Activated naive CD4-positive, alpha-beta T cell treated with anti-CD3 and anti-CD28 coated beads for 36 hours (primary cell): ENCODE results near the gene SLC44A4. TPM values are rescaled to one million over a fixed set of nuclear protein-coding genes. Genes with fewer than 3 reads are reported as not detected.
"Not testable (repeated sequence)": the region's sequence is repeated elsewhere in the genome, so short reads cannot be mapped to it uniquely, and the experiment has no call there.

Experiments
- CTCF ChIA-PET: fragments of 350-600 bp; sonication (Branson Sonifier 250); formaldehyde crosslinking; loops from one replicate; lab custom pipeline; 2021; ENCODE audit warnings: antibody characterized with exemption; lab: Charles Lee
- DNase-seq: peaks from one replicate; pipeline ENCODE4 v3.0.0-alpha.2; 2020
- H3K27ac Mint-ChIP-seq: one replicate; pipeline ENCODE4 v1.8.0; 2021; ENCODE audit warnings: mild to moderate bottlenecking, mixed read lengths
- H3K27me3 Mint-ChIP-seq: one replicate; pipeline ENCODE4 v1.8.0; 2021; ENCODE audit warnings: low read depth, mixed read lengths
- H3K36me3 Mint-ChIP-seq: one replicate; pipeline ENCODE4 v1.8.0; 2021; ENCODE audit warnings: low read depth, mixed read lengths
- H3K4me1 Mint-ChIP-seq: one replicate; pipeline ENCODE4 v1.8.0; 2021; ENCODE audit warnings: low read depth, mixed read lengths
- H3K4me3 Mint-ChIP-seq: one replicate; pipeline ENCODE4 v1.8.0; 2021; ENCODE audit warnings: mild to moderate bottlenecking, moderate library complexity, mixed read lengths
- H3K9me3 Mint-ChIP-seq: one replicate; pipeline ENCODE4 v1.8.0; 2021; ENCODE audit warnings: mixed read lengths
- intact Hi-C: fragments of 100-400 bp; cut with micrococcal nuclease; formaldehyde crosslinking; loops from one replicate; pipeline ENCODE4 v1.15.1; 2023
- total RNA-seq, 2 experiments: library from RNA; stranded (reverse); gene quantifications; one replicate each; pipeline ENCODE4 v1.2.3, GENCODE V29; 2021

The SLC44A4 gene
- total RNA-seq, 2 experiments from 2014 or later = 0.10 TPM; not detected in 1

- H3K4me3 Mint-ChIP-seq = peak within 1 kb of the TSS; percentile 90
- H3K27me3 Mint-ChIP-seq = no peaks in the 10 kb centered on the region
- H3K27ac Mint-ChIP-seq = peak within 1 kb of the TSS; percentile 73
- H3K36me3 Mint-ChIP-seq = no peaks in the 10 kb centered on the region
- H3K4me1 Mint-ChIP-seq = peaks cover 11% of the 10 kb centered on the region
- peak; percentile 100 for DNase-seq
- CTCF ChIA-PET = interaction anchor here (0.6 to 2.5 kb wide), 5 partner anchors 30 to 198 kb away, joined by 3 to 7 read pairs (median 3); partner anchors contain the start of gene GPANK1
- intact Hi-C loops = loop anchor here (1.0 to 2.0 kb wide), 13 partner anchors 28 to 320 kb away; partner anchors contain the start of genes ABHD16A, BAG6, DDX39B and EHMT2
- H3K9me3 Mint-ChIP-seq = no peaks in the 10 kb centered on the region
Observed at GRCh38 chr6:31862344-31863235, 16.2 kb downstream of the SLC44A4 start, which contains the start of gene NEU1. NEU1 (minus strand) TSS chr6:31862821; CDS start chr6:31862776, 45 bp downstream.

GRCh38 chr6:31861919-31862343, 16.9 kb downstream of the SLC44A4 start:
- CTCF ChIA-PET = no interaction called here
- Mint-ChIP-seq H3K9me3 (no peaks in the 10 kb centered on the region), H3K36me3 (no peaks in the 10 kb centered on the region), H3K4me3 (peak overlapping the region; percentile 90), H3K27ac (peak overlapping the region; percentile 73), H3K4me1 (peaks cover 11% of the 10 kb centered on the region), H3K27me3 (no peaks in the 10 kb centered on the region)
- intact Hi-C loops = loop anchor here (2.0 kb wide), 3 partner anchors 35 to 181 kb away; partner anchors contain the start of genes EHMT2, LY6G5C and VARS1
- DNase-seq = no peak

- Mint-ChIP-seq H3K4me1 (peaks cover 11% of the 10 kb centered on the region), H3K27me3 (no peaks in the 10 kb centered on the region), H3K9me3 (no peaks in the 10 kb centered on the region), H3K36me3 (no peaks in the 10 kb centered on the region), H3K27ac (no peak overlapping the region), H3K4me3 (no peak overlapping the region)
- no peak for DNase-seq
- intact Hi-C loops = no loop called here
- CTCF ChIA-PET = no interaction called here
Observed at GRCh38 chr6:31861150-31861549, 17.6 kb downstream of the SLC44A4 start.

- CTCF ChIA-PET = interaction anchor here (1.3 kb wide), 1 partner anchor 22 kb away, joined by 4 read pairs; no protein-coding TSS in a partner anchor
Observed at GRCh38 chr6:31860349-31860748, 18.4 kb downstream of the SLC44A4 start.

GRCh38 chr6:31859923-31860322, 18.9 kb downstream of the SLC44A4 start:
- Mint-ChIP-seq H3K27me3 (no peaks in the 10 kb centered on the region), H3K9me3 (no peaks in the 10 kb centered on the region), H3K27ac (no peak overlapping the region), H3K4me3 (no peak overlapping the region), H3K36me3 (no peaks in the 10 kb centered on the region), H3K4me1 (peaks cover 11% of the 10 kb centered on the region)
- no peak for DNase-seq
- intact Hi-C loops = no loop called here
- CTCF ChIA-PET = interaction anchor here (1.3 kb wide), 1 partner anchor 22 kb away, joined by 4 read pairs; no protein-coding TSS in a partner anchor

More at GRCh38 chr6:31860349-31860748, 18.4 kb downstream of the SLC44A4 start:
- Mint-ChIP-seq H3K27me3 (no peaks in the 10 kb centered on the region), H3K36me3 (no peaks in the 10 kb centered on the region), H3K9me3 (no peaks in the 10 kb centered on the region), H3K4me1 (peaks cover 11% of the 10 kb centered on the region), H3K4me3 (no peak overlapping the region), H3K27ac (no peak overlapping the region)
- intact Hi-C loops = no loop called here
- no peak for DNase-seq

GRCh38 chr6:31858707-31859106, 20.1 kb downstream of the SLC44A4 start:
- H3K9me3 Mint-ChIP-seq = no peaks in the 10 kb centered on the region
- no peaks in the 10 kb centered on the region for H3K27me3 Mint-ChIP-seq
- CTCF ChIA-PET = interaction anchor here (1.0 kb wide), 1 partner anchor 27 kb away, joined by 3 read pairs; no protein-coding TSS in a partner anchor
- H3K36me3 Mint-ChIP-seq = no peaks in the 10 kb centered on the region
- H3K4me3 Mint-ChIP-seq = no peak overlapping the region
- no peak overlapping the region for H3K27ac Mint-ChIP-seq
- H3K4me1 Mint-ChIP-seq = peaks cover 11% of the 10 kb centered on the region
- intact Hi-C loops = no loop called here
- no peak for DNase-seq

GRCh38 chr6:31857774-31858173, 21.0 kb downstream of the SLC44A4 start:
- H3K9me3 Mint-ChIP-seq, H3K4me3 Mint-ChIP-seq, H3K27me3 Mint-ChIP-seq, H3K36me3 Mint-ChIP-seq, DNase-seq, H3K27ac Mint-ChIP-seq, intact Hi-C loops: not testable (repeated sequence)
- CTCF ChIA-PET = interaction anchor here (1.1 kb wide), 1 partner anchor 18 kb away, joined by 3 read pairs; no protein-coding TSS in a partner anchor
- peaks cover 11% of the 10 kb centered on the region for H3K4me1 Mint-ChIP-seq

- H3K36me3 Mint-ChIP-seq, H3K27me3 Mint-ChIP-seq, H3K4me1 Mint-ChIP-seq, H3K27ac Mint-ChIP-seq, H3K9me3 Mint-ChIP-seq, intact Hi-C loops, H3K4me3 Mint-ChIP-seq, DNase-seq: not testable (repeated sequence)
- CTCF ChIA-PET = interaction anchor here (0.6 kb wide), 1 partner anchor 802 kb away, joined by 3 read pairs; no protein-coding TSS in a partner anchor
Observed at GRCh38 chr6:31851980-31852718, 26.6 kb downstream of the SLC44A4 start.

GRCh38 chr6:31851485-31851832, 27.3 kb downstream of the SLC44A4 start:
- no peak overlapping the region for H3K27ac Mint-ChIP-seq
- H3K9me3 Mint-ChIP-seq = peaks cover 4% of the 10 kb centered on the region
- no peak for DNase-seq
- intact Hi-C loops = no loop called here
- CTCF ChIA-PET = interaction anchor here (0.8 kb wide), 1 partner anchor 166 kb away, joined by 3 read pairs; no protein-coding TSS in a partner anchor
- H3K27me3 Mint-ChIP-seq = no peaks in the 10 kb centered on the region
- peaks cover 2% of the 10 kb centered on the region for H3K36me3 Mint-ChIP-seq
- no peak overlapping the region for H3K4me3 Mint-ChIP-seq
- no peaks in the 10 kb centered on the region for H3K4me1 Mint-ChIP-seq

- Mint-ChIP-seq H3K36me3 (peaks cover 2% of the 10 kb centered on the region), H3K9me3 (peaks cover 4% of the 10 kb centered on the region), H3K4me1 (no peaks in the 10 kb centered on the region), H3K27me3 (no peaks in the 10 kb centered on the region), H3K27ac (no peak overlapping the region), H3K4me3 (no peak overlapping the region)
- no peak for DNase-seq
- intact Hi-C loops = no loop called here
- CTCF ChIA-PET = interaction anchor here (0.8 kb wide), 1 partner anchor 165 kb away, joined by 3 read pairs; no protein-coding TSS in a partner anchor
Observed at GRCh38 chr6:31850765-31851484, 27.9 kb downstream of the SLC44A4 start.

GRCh38 chr6:31847276-31847978, 31.4 kb downstream of the SLC44A4 start:
- Mint-ChIP-seq H3K4me1 (no peaks in the 10 kb centered on the region), H3K27me3 (no peaks in the 10 kb centered on the region), H3K4me3 (no peak overlapping the region), H3K27ac (no peak overlapping the region), H3K36me3 (peaks cover 1% of the 10 kb centered on the region), H3K9me3 (no peaks in the 10 kb centered on the region)
- intact Hi-C loops = no loop called here
- DNase-seq = no peak
- CTCF ChIA-PET = interaction anchor here (0.7 kb wide), 1 partner anchor 75 kb away, joined by 5 read pairs; no protein-coding TSS in a partner anchor
